Measurements from ENCODE around the gene RELT. TPM values are rescaled to one million over a fixed set of nuclear protein-coding genes. Genes with fewer than 3 reads are reported as not detected.

Gene RELT
- polyA plus RNA-seq, 1 experiment: 1.1 TPM

DNA sequence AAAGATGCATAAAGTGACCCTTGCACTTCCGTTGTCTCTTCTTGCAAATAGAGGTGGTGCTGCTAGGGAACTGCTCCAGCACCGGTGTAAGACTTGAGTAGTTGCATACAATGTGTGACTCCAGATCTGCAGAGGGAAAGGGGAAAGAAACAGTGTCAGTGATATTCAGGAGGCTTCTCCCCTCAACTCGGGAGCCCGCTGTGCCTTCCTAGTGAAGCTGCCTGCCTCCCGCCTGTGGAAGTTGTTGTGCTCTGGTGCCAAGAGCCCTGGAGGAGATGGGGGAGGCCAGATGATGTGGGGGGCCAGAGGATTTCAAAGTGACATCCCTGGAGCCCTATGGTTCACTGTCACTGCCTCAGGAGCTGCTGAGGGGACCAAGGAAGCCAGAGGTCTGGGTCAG, 30.4 kb downstream of the RELT start:
- no peaks in the 10 kb centered on the region for H3K27me3 ChIP-seq (ENCODE audit: control insufficient read depth, insufficient read depth, low read length)
- ChIA-PET CTCF (interaction anchor here (1.2 to 4.2 kb wide), 4 partner anchors 56 to 255 kb away, joined by 4 to 33 read pairs (median 6); no protein-coding TSS in a partner anchor), POLR2A (no interaction called here)
- H3K4me3 ChIP-seq (ENCODE audit: low read depth, low read length): no peak overlapping the region
- no peak overlapping the region for H3K27ac ChIP-seq (ENCODE audit: low read depth, low read length)
- TF ChIP-seq, protein P1, sequence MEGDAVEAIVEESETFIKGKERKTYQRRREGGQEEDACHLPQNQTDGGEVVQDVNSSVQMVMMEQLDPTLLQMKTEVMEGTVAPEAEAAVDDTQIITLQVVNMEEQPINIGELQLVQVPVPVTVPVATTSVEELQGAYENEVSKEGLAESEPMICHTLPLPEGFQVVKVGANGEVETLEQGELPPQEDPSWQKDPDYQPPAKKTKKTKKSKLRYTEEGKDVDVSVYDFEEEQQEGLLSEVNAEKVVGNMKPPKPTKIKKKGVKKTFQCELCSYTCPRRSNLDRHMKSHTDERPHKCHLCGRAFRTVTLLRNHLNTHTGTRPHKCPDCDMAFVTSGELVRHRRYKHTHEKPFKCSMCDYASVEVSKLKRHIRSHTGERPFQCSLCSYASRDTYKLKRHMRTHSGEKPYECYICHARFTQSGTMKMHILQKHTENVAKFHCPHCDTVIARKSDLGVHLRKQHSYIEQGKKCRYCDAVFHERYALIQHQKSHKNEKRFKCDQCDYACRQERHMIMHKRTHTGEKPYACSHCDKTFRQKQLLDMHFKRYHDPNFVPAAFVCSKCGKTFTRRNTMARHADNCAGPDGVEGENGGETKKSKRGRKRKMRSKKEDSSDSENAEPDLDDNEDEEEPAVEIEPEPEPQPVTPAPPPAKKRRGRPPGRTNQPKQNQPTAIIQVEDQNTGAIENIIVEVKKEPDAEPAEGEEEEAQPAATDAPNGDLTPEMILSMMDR (IDR thresholded peaks at IDR 0.05; ENCODE audit: low read depth, low read length): no peak
- DNase-seq (ENCODE audit: low read depth, low spot score): no peak
- no peaks in the 10 kb centered on the region for H3K9me3 ChIP-seq (ENCODE audit: control insufficient read depth, insufficient read depth, low read length)

DNA sequence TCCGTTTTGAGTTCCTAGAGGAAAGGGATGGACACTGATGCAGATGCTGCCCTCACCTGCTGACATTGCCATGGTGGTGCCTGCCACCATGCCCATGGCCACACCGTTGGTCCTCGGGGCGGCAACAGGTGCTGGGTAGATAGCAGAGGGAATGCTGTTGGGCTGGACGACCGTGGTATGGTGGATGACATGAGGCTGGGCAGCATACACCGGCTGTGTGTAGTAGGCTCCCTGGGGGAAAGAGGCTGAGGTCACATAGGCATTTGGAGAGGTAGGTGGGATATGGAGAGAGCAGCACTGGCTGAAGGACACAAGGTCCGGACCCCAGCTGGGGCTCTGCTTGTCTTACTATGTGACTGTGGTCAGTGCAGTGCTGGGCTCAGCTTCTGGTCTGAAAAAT, 33.2 kb downstream of the RELT start:
- Histone ChIP-seq H3K27me3 (ENCODE audit: control insufficient read depth, insufficient read depth, low read length) (no peaks in the 10 kb centered on the region), H3K4me3 (ENCODE audit: low read depth, low read length) (no peak overlapping the region), H3K9me3 (ENCODE audit: control insufficient read depth, insufficient read depth, low read length) (no peaks in the 10 kb centered on the region), H3K27ac (ENCODE audit: low read depth, low read length) (no peak overlapping the region)
- ChIA-PET CTCF (interaction anchor here (1.2 to 1.8 kb wide), 2 partner anchors 217 to 252 kb away, joined by 7 to 8 read pairs; no protein-coding TSS in a partner anchor), POLR2A (no interaction called here)
- TF ChIP-seq, protein P1 (IDR thresholded peaks at IDR 0.05; ENCODE audit: low read depth, low read length): no peak
- no peak for DNase-seq (ENCODE audit: low read depth, low spot score)

- ChIA-PET CTCF (interaction anchor here (0.7 to 1.8 kb wide), 2 partner anchors 68 to 215 kb away, joined by 3 to 7 read pairs; no protein-coding TSS in a partner anchor), POLR2A (interaction anchor here (0.6 kb wide), 1 partner anchor 250 kb away, joined by 3 read pairs; no protein-coding TSS in a partner anchor)
- DNase-seq (ENCODE audit: low read depth, low spot score): no peak
- no peaks in the 10 kb centered on the region for H3K27me3 ChIP-seq (ENCODE audit: control insufficient read depth, insufficient read depth, low read length)
- no peaks in the 10 kb centered on the region for H3K9me3 ChIP-seq (ENCODE audit: control insufficient read depth, insufficient read depth, low read length)
- TF ChIP-seq, protein P1 (IDR thresholded peaks at IDR 0.05; ENCODE audit: low read depth, low read length): no peak
- no peak overlapping the region for H3K4me3 ChIP-seq (ENCODE audit: low read depth, low read length)
- H3K27ac ChIP-seq (ENCODE audit: low read depth, low read length): no peak overlapping the region
These were observed 34.4 kb downstream of the RELT start for GRCh38 chr11:73410627-73411026.

DNA sequence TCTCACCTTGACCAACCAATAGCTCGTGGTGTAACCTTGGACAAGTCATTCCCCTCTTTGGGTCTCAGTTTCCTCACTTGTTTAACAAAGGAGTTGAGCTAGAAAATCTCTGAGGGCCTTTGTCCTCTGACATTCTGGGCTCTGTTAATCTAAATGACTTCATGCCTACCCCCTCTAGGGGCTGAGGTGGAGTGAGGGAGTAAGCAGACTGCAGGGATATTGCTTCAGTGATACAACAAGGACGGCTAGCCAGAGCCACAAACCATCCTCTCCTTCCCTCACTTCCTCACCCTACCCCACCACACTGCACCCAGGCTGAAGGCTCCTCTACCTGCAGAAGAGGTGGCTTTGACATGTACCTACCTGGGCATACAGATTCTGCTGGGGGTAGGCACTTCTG, 34.8 kb downstream of the RELT start:
- TF ChIP-seq, protein P1 (IDR thresholded peaks at IDR 0.05; ENCODE audit: low read depth, low read length): no peak
- POLR2A ChIA-PET: interaction anchor here (0.6 kb wide), 1 partner anchor 250 kb away, joined by 3 read pairs; no protein-coding TSS in a partner anchor
- no peaks in the 10 kb centered on the region for H3K27me3 ChIP-seq (ENCODE audit: control insufficient read depth, insufficient read depth, low read length)
- no peaks in the 10 kb centered on the region for H3K9me3 ChIP-seq (ENCODE audit: control insufficient read depth, insufficient read depth, low read length)
- H3K4me3 ChIP-seq (ENCODE audit: low read depth, low read length): no peak overlapping the region
- CTCF ChIA-PET: interaction anchor here (0.7 to 1.8 kb wide), 2 partner anchors 68 to 215 kb away, joined by 3 to 7 read pairs; no protein-coding TSS in a partner anchor
- DNase-seq (ENCODE audit: low read depth, low spot score): no peak
- H3K27ac ChIP-seq (ENCODE audit: low read depth, low read length): no peak overlapping the region

DNA sequence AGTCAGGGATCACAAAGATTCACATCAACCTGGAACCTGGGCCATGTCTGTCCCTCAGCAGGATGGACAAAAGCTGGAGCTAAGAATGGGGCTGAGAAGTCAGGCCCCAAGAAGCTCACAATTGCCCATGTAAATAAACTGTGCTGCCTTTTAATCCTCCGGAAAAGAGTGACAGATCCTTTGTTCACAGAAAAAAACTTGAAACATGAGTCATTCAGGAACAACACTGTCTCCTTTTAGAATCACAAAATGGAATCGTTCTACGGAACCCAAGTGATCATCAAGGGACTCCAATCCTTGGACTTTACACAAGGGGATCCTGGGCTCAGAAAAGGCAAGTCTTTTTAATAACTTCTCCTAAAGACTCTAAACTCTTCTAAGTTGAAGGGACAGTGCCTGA, 36.1 kb downstream of the RELT start:
- no peak overlapping the region for H3K4me3 ChIP-seq (ENCODE audit: low read depth, low read length)
- POLR2A ChIA-PET: no interaction called here
- no peak for DNase-seq (ENCODE audit: low read depth, low spot score)
- TF ChIP-seq, protein P1 (IDR thresholded peaks at IDR 0.05; ENCODE audit: low read depth, low read length): no peak
- CTCF ChIA-PET: interaction anchor here (0.6 to 1.5 kb wide), 2 partner anchors 61 to 294 kb away, joined by 3 read pairs; no protein-coding TSS in a partner anchor
- no peak overlapping the region for H3K27ac ChIP-seq (ENCODE audit: low read depth, low read length)
- H3K9me3 ChIP-seq (ENCODE audit: control insufficient read depth, insufficient read depth, low read length): no peaks in the 10 kb centered on the region
- H3K27me3 ChIP-seq (ENCODE audit: control insufficient read depth, insufficient read depth, low read length): no peaks in the 10 kb centered on the region
